ENCODE data around the gene SNRK. TPM values are rescaled to one million over a fixed set of nuclear protein-coding genes. Genes with fewer than 3 reads are reported as not detected.
A peak's percentile ranks its signal among the peaks of the same experiment; 100 is the strongest.

The SNRK gene
- total and polyA plus RNA-seq, 2 of the 13 experiments (the other 11 are each of a cell fraction or from before 2014, with no cell fraction given) = 11.4 to 16.1 TPM

DNA sequence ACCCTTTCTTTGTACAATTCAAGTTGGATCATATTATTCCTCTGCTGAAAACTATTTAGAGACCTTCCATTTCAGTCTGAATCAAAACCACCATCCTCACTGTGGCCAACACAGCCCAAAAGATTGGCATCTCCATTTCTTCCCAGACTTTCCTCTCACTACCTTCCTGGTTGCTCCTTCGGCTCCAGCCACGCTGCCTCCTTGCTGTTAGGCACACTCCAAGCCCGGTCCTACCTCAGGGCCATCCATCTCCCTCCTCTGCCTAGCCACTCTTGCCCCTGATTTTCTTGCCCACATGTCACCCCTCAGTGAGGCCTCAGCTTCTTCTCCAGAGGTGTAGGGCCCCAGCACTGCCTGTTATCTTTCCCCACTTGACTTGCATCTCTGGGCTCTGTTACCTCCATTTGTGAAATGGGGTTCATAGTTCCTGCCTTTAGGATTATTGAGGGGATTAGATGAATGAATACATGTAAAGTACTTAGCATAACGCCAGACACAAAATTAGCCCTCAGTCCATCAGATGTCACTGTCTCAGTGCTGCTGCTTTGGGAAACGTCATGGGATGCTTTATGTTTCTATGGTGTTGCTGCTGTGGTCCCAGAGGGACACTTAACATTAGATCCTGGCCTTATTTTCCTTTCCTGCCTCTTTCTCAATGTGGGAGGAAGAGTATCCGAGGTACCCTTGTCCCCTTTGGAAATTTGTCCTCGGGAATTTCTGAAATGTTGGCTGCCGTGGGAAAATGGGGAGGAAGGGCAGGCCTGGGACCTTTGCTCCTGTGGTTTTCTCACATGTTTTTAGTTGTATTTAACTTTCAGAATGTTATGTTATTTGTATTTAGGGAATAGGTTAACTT lies 31.3 kb downstream of the SNRK start (continued):
- TF ChIP-seq SP140L (CRISPR knock-in tag; IDR thresholded peaks at IDR 0.05; ENCODE audit: borderline replicate concordance) (no peak), BRD4 (CRISPR knock-in tag; IDR thresholded peaks at IDR 0.05) (no peak), HHEX (CRISPR knock-in tag; IDR thresholded peaks at IDR 0.05) (no peak), ZNF326 (CRISPR knock-in tag; IDR thresholded peaks at IDR 0.05; ENCODE audit: borderline replicate concordance) (no peak), HMG20A (CRISPR knock-in tag; IDR thresholded peaks at IDR 0.05; ENCODE audit: borderline replicate concordance) (0 out of 2 replicates have a peak, but pooled peaks have one; percentile 23), PPARG (CRISPR knock-in tag; conservative IDR thresholded peaks at IDR 0.05) (peak; percentile 89), ZNF263 (CRISPR knock-in tag; IDR thresholded peaks at IDR 0.05) (peak; percentile 42; the same call in 1 of the 2 replicates), SAP130 (CRISPR knock-in tag; IDR thresholded peaks at IDR 0.05; ENCODE audit: low read depth) (peak; percentile 35; the same call in 1 of the 2 replicates), ZNF335 (CRISPR knock-in tag; IDR thresholded peaks at IDR 0.05) (no peak), KMT2A (CRISPR knock-in tag; IDR thresholded peaks at IDR 0.05) (0 out of 2 replicates have a peak, but pooled peaks have one; percentile 20), FOSL1 (CRISPR knock-in tag; IDR thresholded peaks at IDR 0.05; ENCODE audit: borderline replicate concordance) (no peak), ZNF788 (CRISPR knock-in tag; IDR thresholded peaks at IDR 0.05; ENCODE audit: borderline replicate concordance) (no peak), ZSCAN21 (CRISPR knock-in tag; IDR thresholded peaks at IDR 0.05; ENCODE audit: borderline replicate concordance) (no peak)
- TF ChIP-seq, protein P1, sequence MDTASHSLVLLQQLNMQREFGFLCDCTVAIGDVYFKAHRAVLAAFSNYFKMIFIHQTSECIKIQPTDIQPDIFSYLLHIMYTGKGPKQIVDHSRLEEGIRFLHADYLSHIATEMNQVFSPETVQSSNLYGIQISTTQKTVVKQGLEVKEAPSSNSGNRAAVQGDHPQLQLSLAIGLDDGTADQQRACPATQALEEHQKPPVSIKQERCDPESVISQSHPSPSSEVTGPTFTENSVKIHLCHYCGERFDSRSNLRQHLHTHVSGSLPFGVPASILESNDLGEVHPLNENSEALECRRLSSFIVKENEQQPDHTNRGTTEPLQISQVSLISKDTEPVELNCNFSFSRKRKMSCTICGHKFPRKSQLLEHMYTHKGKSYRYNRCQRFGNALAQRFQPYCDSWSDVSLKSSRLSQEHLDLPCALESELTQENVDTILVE (CRISPR knock-in tag; IDR thresholded peaks at IDR 0.05) = peak; percentile 19; the same call in 1 of the 2 replicates
- TF ChIP-seq, protein P2, sequence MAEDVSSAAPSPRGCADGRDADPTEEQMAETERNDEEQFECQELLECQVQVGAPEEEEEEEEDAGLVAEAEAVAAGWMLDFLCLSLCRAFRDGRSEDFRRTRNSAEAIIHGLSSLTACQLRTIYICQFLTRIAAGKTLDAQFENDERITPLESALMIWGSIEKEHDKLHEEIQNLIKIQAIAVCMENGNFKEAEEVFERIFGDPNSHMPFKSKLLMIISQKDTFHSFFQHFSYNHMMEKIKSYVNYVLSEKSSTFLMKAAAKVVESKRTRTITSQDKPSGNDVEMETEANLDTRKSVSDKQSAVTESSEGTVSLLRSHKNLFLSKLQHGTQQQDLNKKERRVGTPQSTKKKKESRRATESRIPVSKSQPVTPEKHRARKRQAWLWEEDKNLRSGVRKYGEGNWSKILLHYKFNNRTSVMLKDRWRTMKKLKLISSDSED (CRISPR knock-in tag; IDR thresholded peaks at IDR 0.05) = no peak
- TF ChIP-seq, protein P3, sequence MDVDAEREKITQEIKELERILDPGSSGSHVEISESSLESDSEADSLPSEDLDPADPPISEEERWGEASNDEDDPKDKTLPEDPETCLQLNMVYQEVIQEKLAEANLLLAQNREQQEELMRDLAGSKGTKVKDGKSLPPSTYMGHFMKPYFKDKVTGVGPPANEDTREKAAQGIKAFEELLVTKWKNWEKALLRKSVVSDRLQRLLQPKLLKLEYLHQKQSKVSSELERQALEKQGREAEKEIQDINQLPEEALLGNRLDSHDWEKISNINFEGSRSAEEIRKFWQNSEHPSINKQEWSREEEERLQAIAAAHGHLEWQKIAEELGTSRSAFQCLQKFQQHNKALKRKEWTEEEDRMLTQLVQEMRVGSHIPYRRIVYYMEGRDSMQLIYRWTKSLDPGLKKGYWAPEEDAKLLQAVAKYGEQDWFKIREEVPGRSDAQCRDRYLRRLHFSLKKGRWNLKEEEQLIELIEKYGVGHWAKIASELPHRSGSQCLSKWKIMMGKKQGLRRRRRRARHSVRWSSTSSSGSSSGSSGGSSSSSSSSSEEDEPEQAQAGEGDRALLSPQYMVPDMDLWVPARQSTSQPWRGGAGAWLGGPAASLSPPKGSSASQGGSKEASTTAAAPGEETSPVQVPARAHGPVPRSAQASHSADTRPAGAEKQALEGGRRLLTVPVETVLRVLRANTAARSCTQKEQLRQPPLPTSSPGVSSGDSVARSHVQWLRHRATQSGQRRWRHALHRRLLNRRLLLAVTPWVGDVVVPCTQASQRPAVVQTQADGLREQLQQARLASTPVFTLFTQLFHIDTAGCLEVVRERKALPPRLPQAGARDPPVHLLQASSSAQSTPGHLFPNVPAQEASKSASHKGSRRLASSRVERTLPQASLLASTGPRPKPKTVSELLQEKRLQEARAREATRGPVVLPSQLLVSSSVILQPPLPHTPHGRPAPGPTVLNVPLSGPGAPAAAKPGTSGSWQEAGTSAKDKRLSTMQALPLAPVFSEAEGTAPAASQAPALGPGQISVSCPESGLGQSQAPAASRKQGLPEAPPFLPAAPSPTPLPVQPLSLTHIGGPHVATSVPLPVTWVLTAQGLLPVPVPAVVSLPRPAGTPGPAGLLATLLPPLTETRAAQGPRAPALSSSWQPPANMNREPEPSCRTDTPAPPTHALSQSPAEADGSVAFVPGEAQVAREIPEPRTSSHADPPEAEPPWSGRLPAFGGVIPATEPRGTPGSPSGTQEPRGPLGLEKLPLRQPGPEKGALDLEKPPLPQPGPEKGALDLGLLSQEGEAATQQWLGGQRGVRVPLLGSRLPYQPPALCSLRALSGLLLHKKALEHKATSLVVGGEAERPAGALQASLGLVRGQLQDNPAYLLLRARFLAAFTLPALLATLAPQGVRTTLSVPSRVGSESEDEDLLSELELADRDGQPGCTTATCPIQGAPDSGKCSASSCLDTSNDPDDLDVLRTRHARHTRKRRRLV (CRISPR knock-in tag; IDR thresholded peaks at IDR 0.05) = no peak
- TF ChIP-seq, protein P4, sequence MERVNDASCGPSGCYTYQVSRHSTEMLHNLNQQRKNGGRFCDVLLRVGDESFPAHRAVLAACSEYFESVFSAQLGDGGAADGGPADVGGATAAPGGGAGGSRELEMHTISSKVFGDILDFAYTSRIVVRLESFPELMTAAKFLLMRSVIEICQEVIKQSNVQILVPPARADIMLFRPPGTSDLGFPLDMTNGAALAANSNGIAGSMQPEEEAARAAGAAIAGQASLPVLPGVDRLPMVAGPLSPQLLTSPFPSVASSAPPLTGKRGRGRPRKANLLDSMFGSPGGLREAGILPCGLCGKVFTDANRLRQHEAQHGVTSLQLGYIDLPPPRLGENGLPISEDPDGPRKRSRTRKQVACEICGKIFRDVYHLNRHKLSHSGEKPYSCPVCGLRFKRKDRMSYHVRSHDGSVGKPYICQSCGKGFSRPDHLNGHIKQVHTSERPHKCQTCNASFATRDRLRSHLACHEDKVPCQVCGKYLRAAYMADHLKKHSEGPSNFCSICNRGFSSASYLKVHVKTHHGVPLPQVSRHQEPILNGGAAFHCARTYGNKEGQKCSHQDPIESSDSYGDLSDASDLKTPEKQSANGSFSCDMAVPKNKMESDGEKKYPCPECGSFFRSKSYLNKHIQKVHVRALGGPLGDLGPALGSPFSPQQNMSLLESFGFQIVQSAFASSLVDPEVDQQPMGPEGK (CRISPR knock-in tag; IDR thresholded peaks at IDR 0.05) = no peak
- TF ChIP-seq, protein P5, sequence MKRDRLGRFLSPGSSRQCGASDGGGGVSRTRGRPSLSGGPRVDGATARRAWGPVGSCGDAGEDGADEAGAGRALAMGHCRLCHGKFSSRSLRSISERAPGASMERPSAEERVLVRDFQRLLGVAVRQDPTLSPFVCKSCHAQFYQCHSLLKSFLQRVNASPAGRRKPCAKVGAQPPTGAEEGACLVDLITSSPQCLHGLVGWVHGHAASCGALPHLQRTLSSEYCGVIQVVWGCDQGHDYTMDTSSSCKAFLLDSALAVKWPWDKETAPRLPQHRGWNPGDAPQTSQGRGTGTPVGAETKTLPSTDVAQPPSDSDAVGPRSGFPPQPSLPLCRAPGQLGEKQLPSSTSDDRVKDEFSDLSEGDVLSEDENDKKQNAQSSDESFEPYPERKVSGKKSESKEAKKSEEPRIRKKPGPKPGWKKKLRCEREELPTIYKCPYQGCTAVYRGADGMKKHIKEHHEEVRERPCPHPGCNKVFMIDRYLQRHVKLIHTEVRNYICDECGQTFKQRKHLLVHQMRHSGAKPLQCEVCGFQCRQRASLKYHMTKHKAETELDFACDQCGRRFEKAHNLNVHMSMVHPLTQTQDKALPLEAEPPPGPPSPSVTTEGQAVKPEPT (CRISPR knock-in tag; IDR thresholded peaks at IDR 0.05; ENCODE audit: low read depth) = no peak

Measured in HepG2 (cell line).